KOPT-K1 (cell line): ENCODE results near the gene OXCT1.
"Not testable (repeated sequence)": the region's sequence is repeated elsewhere in the genome, so short reads cannot be mapped to it uniquely, and the experiment has no call there.

Experiments used
- H3K27ac ChIP-seq: fragments of 200-600 bp; sonication (generic); 2 replicates; pipeline ENCODE4 v1.5.1; 2016; ENCODE audit warnings: antibody characterized with exemption, mild to moderate bottlenecking, low read depth, low read length; ENCODE audit not compliant: poor library complexity, severe bottlenecking
- H3K36me3 ChIP-seq: fragments of 200-600 bp; sonication (generic); 2 replicates; pipeline ENCODE4 v1.5.1; 2017; ENCODE audit warnings: antibody characterized with exemption, mild to moderate bottlenecking, low read length, moderate library complexity; ENCODE audit not compliant: insufficient read depth
- H3K9me3 ChIP-seq: fragments of 200-600 bp; sonication (generic); 2 replicates; pipeline ENCODE4 v1.5.1; 2017; ENCODE audit warnings: antibody characterized with exemption, low read length, mild to moderate bottlenecking; ENCODE audit not compliant: insufficient read depth, poor library complexity, severe bottlenecking

OXCT1 gene

GRCh38 chr5:41821051-41821450, 49.2 kb downstream of the OXCT1 start:
- Histone ChIP-seq H3K27ac (no peak overlapping the region), H3K36me3 (peaks cover 25% of the 10 kb centered on the region), H3K9me3 (no peaks in the 10 kb centered on the region)

GRCh38 chr5:41820150-41820549, 50.1 kb downstream of the OXCT1 start:
- no peaks in the 10 kb centered on the region for H3K9me3 ChIP-seq
- peaks cover 16% of the 10 kb centered on the region for H3K36me3 ChIP-seq
- no peak overlapping the region for H3K27ac ChIP-seq

GRCh38 chr5:41817625-41818301, 52.5 kb downstream of the OXCT1 start:
- Histone ChIP-seq H3K27ac (no peak overlapping the region), H3K9me3 (no peaks in the 10 kb centered on the region), H3K36me3 (no peaks in the 10 kb centered on the region)

- Histone ChIP-seq H3K27ac (no peak overlapping the region), H3K9me3 (no peaks in the 10 kb centered on the region), H3K36me3 (no peaks in the 10 kb centered on the region)
These were observed 54.5 kb downstream of the OXCT1 start for GRCh38 chr5:41815663-41816229.

GRCh38 chr5:41815261-41815660, 55.0 kb downstream of the OXCT1 start:
- Histone ChIP-seq H3K36me3 (no peaks in the 10 kb centered on the region), H3K9me3 (no peaks in the 10 kb centered on the region), H3K27ac (no peak overlapping the region)

- not testable (repeated sequence) for H3K9me3 ChIP-seq, H3K27ac ChIP-seq, H3K36me3 ChIP-seq
These were observed 55.9 kb downstream of the OXCT1 start for GRCh38 chr5:41814306-41814705.

- Histone ChIP-seq H3K9me3 (no peaks in the 10 kb centered on the region), H3K27ac (no peak overlapping the region), H3K36me3 (peaks cover 12% of the 10 kb centered on the region)
These were observed 58.1 kb downstream of the OXCT1 start for GRCh38 chr5:41812156-41812555.

- Histone ChIP-seq H3K9me3 (no peaks in the 10 kb centered on the region), H3K27ac (no peak overlapping the region), H3K36me3 (peaks cover 42% of the 10 kb centered on the region)
These were observed 61.1 kb downstream of the OXCT1 start for GRCh38 chr5:41809128-41809527.

GRCh38 chr5:41808294-41808693, 61.9 kb downstream of the OXCT1 start:
- H3K36me3 ChIP-seq: peaks cover 51% of the 10 kb centered on the region
- no peak overlapping the region for H3K27ac ChIP-seq
- H3K9me3 ChIP-seq: no peaks in the 10 kb centered on the region

GRCh38 chr5:41797662-41798061, 72.6 kb downstream of the OXCT1 start:
- H3K9me3 ChIP-seq: no peaks in the 10 kb centered on the region
- peaks cover 82% of the 10 kb centered on the region for H3K36me3 ChIP-seq
- no peak overlapping the region for H3K27ac ChIP-seq

GRCh38 chr5:41796061-41796460, 74.2 kb downstream of the OXCT1 start:
- Histone ChIP-seq H3K27ac (no peak overlapping the region), H3K9me3 (no peaks in the 10 kb centered on the region), H3K36me3 (peaks cover 87% of the 10 kb centered on the region)

GRCh38 chr5:41795125-41795524, 75.1 kb downstream of the OXCT1 start:
- Histone ChIP-seq H3K9me3 (no peaks in the 10 kb centered on the region), H3K27ac (no peak overlapping the region)

GRCh38 chr5:41794471-41794870, 75.8 kb downstream of the OXCT1 start:
- no peaks in the 10 kb centered on the region for H3K9me3 ChIP-seq
- H3K36me3 ChIP-seq: peaks cover 83% of the 10 kb centered on the region
- H3K27ac ChIP-seq: no peak overlapping the region

More at GRCh38 chr5:41795125-41795524, 75.1 kb downstream of the OXCT1 start:
- H3K36me3 ChIP-seq: peaks cover 87% of the 10 kb centered on the region

- H3K27ac ChIP-seq: no peak overlapping the region
- H3K9me3 ChIP-seq: no peaks in the 10 kb centered on the region
- peaks cover 73% of the 10 kb centered on the region for H3K36me3 ChIP-seq
These were observed 77.0 kb downstream of the OXCT1 start for GRCh38 chr5:41793141-41793770.

GRCh38 chr5:41790038-41790776, 80.0 kb downstream of the OXCT1 start:
- no peak overlapping the region for H3K27ac ChIP-seq
- no peaks in the 10 kb centered on the region for H3K9me3 ChIP-seq
- peaks cover 57% of the 10 kb centered on the region for H3K36me3 ChIP-seq
